HEK293 (cell line): Measurements from ENCODE around the gene FAM221A.
"Not testable (repeated sequence)": the region's sequence is repeated elsewhere in the genome, so short reads cannot be mapped to it uniquely, and the experiment has no call there.

Experiments used
- CTCF ChIA-PET: fragments of 350-600 bp; formaldehyde crosslinking; extraction: SDS; loops from one replicate; lab custom pipeline; 2021; ENCODE audit warnings: antibody characterized with exemption; lab: Yijun Ruan, JAX
- POLR2A ChIA-PET: fragments of 300-600 bp; formaldehyde crosslinking; extraction: SDS; loops from one replicate; lab custom pipeline; 2020; ENCODE audit warnings: antibody characterized with exemption, inconsistent platforms; lab: Yijun Ruan, JAX
- H3K27ac ChIP-seq: fragments of 200-500 bp; sonication (Bioruptor generic); 2 replicates; pipeline ENCODE4 v1.5.1; 2014; ENCODE audit warnings: low read depth, low read length, control low read depth, inconsistent platforms; ENCODE audit errors: extremely low read depth
- H3K36me3 ChIP-seq, 2 experiments: fragments of 200-500 bp in 1 of 2; sonication (Bioruptor generic) in 1 of 2; 1 replicate in 1 of 2; 2 replicates in 1 of 2; pipeline ENCODE4 v1.5.1; 2014 to 2017; ENCODE audit warnings: inconsistent platforms in 2 of 2, low read length in 2 of 2; ENCODE audit not compliant: control insufficient read depth in 2 of 2, insufficient read depth in 1 of 2
- H3K4me1 ChIP-seq: fragments of 200-500 bp; sonication (Bioruptor generic); 2 replicates; pipeline ENCODE4 v1.5.1; 2014; ENCODE audit warnings: mild to moderate bottlenecking, low read length, inconsistent platforms; ENCODE audit not compliant: control insufficient read depth, insufficient read depth
- H3K4me3 ChIP-seq: 2 replicates; pipeline ENCODE4 v1.5.1; 2011; ENCODE audit warnings: low read depth, mild to moderate bottlenecking, control low read depth, low read length, moderate library complexity
- H3K9me3 ChIP-seq: fragments of 200-500 bp; sonication (Bioruptor generic); 2 replicates; pipeline ENCODE4 v1.5.1; 2014; ENCODE audit warnings: low read depth, low read length, inconsistent platforms; ENCODE audit not compliant: control insufficient read depth, insufficient read depth
- GLI4 ChIP-seq: fragments of 450-650 bp; formaldehyde crosslinking; IDR thresholded peaks from 2 replicates; pipeline ENCODE4 v1.5.1; 2016; ENCODE audit warnings: missing biosample characterization, missing genetic modification characterization
- GLIS1 ChIP-seq: fragments of 450-650 bp; formaldehyde crosslinking; IDR thresholded peaks from 2 replicates; pipeline ENCODE4 v1.5.1; 2016; ENCODE audit warnings: missing biosample characterization, missing genetic modification characterization
- KLF16 ChIP-seq: fragments of 450-650 bp; formaldehyde crosslinking; IDR thresholded peaks from 2 replicates; pipeline ENCODE4 v1.5.1; 2017; ENCODE audit warnings: missing biosample characterization, missing genetic modification characterization
- PRDM2 ChIP-seq: fragments of 450-650 bp; formaldehyde crosslinking; IDR thresholded peaks from 2 replicates; pipeline ENCODE4 v1.5.1; 2016; ENCODE audit warnings: missing biosample characterization, missing genetic modification characterization, borderline replicate concordance
- SP2 ChIP-seq: fragments of 450-650 bp; formaldehyde crosslinking; IDR thresholded peaks from 2 replicates; pipeline ENCODE4 v1.5.1; 2016; ENCODE audit warnings: missing biosample characterization, missing genetic modification characterization
- WT1 ChIP-seq: fragments of 450-650 bp; formaldehyde crosslinking; IDR thresholded peaks from 2 replicates; pipeline ENCODE4 v1.5.1; 2016; ENCODE audit warnings: missing biosample characterization, missing genetic modification characterization
- ZBTB8A ChIP-seq: fragments of 450-650 bp; formaldehyde crosslinking; IDR thresholded peaks from 2 replicates; pipeline ENCODE4 v1.5.1; 2016; ENCODE audit warnings: missing biosample characterization, missing genetic modification characterization
- ZNF10 ChIP-seq: fragments of 450-650 bp; formaldehyde crosslinking; IDR thresholded peaks from 2 replicates; pipeline ENCODE4 v1.5.1; 2017; ENCODE audit warnings: missing biosample characterization, missing genetic modification characterization
- ZNF16 ChIP-seq: fragments of 450-650 bp; formaldehyde crosslinking; IDR thresholded peaks from 2 replicates; pipeline ENCODE4 v1.5.1; 2016; ENCODE audit warnings: low read depth, missing biosample characterization, missing genetic modification characterization
- ZNF184 ChIP-seq: fragments of 450-650 bp; IDR thresholded peaks from 2 replicates; pipeline ENCODE4 v1.5.1; 2018; ENCODE audit warnings: missing biosample characterization, mild to moderate bottlenecking, missing genetic modification characterization
- ZNF239 ChIP-seq: fragments of 450-650 bp; formaldehyde crosslinking; IDR thresholded peaks from 2 replicates; pipeline ENCODE4 v1.5.1; 2016; ENCODE audit warnings: missing biosample characterization, missing genetic modification characterization
- ZNF302 ChIP-seq: fragments of 450-650 bp; formaldehyde crosslinking; IDR thresholded peaks from 2 replicates; pipeline ENCODE4 v1.5.1; 2016; ENCODE audit warnings: missing biosample characterization, missing genetic modification characterization, low read depth
- ZNF311 ChIP-seq: fragments of 450-650 bp; formaldehyde crosslinking; IDR thresholded peaks from 2 replicates; pipeline ENCODE4 v1.5.1; 2017; ENCODE audit warnings: missing biosample characterization, missing genetic modification characterization, borderline replicate concordance
- ZNF416 ChIP-seq: fragments of 450-650 bp; formaldehyde crosslinking; IDR thresholded peaks from 2 replicates; pipeline ENCODE4 v1.5.1; 2016; ENCODE audit warnings: missing biosample characterization, missing genetic modification characterization
- ZNF621 ChIP-seq: fragments of 450-650 bp; formaldehyde crosslinking; IDR thresholded peaks from 2 replicates; pipeline ENCODE4 v1.5.1; 2017; ENCODE audit warnings: missing biosample characterization, missing genetic modification characterization
- ZNF707 ChIP-seq: fragments of 450-650 bp; formaldehyde crosslinking; IDR thresholded peaks from 2 replicates; pipeline ENCODE4 v1.5.1; 2016; ENCODE audit warnings: missing biosample characterization, missing genetic modification characterization
- ZNF785 ChIP-seq: fragments of 450-650 bp; formaldehyde crosslinking; IDR thresholded peaks from 2 replicates; pipeline ENCODE4 v1.5.1; 2016; ENCODE audit warnings: missing biosample characterization, missing genetic modification characterization
- ZSCAN16 ChIP-seq: fragments of 450-650 bp; formaldehyde crosslinking; IDR thresholded peaks from 2 replicates; pipeline ENCODE4 v1.5.1; 2016; ENCODE audit warnings: missing biosample characterization, missing genetic modification characterization
- TF ChIP-seq, protein P1 (sequence below): fragments of 450-650 bp; formaldehyde crosslinking; IDR thresholded peaks from 2 replicates; pipeline ENCODE4 v1.5.1; 2016; ENCODE audit warnings: missing biosample characterization, missing genetic modification characterization
- TF ChIP-seq, protein P2 (sequence below): fragments of 450-650 bp; formaldehyde crosslinking; IDR thresholded peaks from 2 replicates; pipeline ENCODE4 v1.5.1; 2016; ENCODE audit warnings: missing biosample characterization, missing genetic modification characterization

Gene FAM221A

GRCh38 chr7:23721456-23721855 lies 41.5 kb downstream of the FAM221A start:
- no peaks in the 10 kb centered on the region for H3K36me3 ChIP-seq
- ChIA-PET POLR2A (no interaction called here), CTCF (interaction anchor here (0.6 to 2.2 kb wide), 4 partner anchors 10 to 1377 kb away, joined by 3 to 8 read pairs (median 4); no protein-coding TSS in a partner anchor)
- no peak overlapping the region for H3K4me3 ChIP-seq
- no peaks in the 10 kb centered on the region for H3K9me3 ChIP-seq
- H3K4me1 ChIP-seq = peaks cover 6% of the 10 kb centered on the region
- no peak overlapping the region for H3K27ac ChIP-seq
- TF ChIP-seq ZNF184 (no peak), ZNF311 (tag by site-specific recombination) (no peak), WT1 (tag by site-specific recombination) (no peak), ZNF302 (tag by site-specific recombination) (no peak), ZSCAN16 (no peak), PRDM2 (no peak), GLI4 (tag by site-specific recombination) (no peak), ZNF239 (tag by site-specific recombination) (no peak), ZNF785 (tag by site-specific recombination) (no peak), ZNF16 (no peak), ZBTB8A (tag by site-specific recombination) (no peak), SP2 (no peak), ZNF416 (tag by site-specific recombination) (no peak), ZNF707 (tag by site-specific recombination) (no peak), ZNF10 (tag by site-specific recombination) (no peak), KLF16 (no peak), GLIS1 (tag by site-specific recombination) (no peak), ZNF621 (no peak)
- TF ChIP-seq, protein P1, sequence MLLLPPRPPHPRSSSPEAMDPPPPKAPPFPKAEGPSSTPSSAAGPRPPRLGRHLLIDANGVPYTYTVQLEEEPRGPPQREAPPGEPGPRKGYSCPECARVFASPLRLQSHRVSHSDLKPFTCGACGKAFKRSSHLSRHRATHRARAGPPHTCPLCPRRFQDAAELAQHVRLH = no peak
- TF ChIP-seq, protein P2, sequence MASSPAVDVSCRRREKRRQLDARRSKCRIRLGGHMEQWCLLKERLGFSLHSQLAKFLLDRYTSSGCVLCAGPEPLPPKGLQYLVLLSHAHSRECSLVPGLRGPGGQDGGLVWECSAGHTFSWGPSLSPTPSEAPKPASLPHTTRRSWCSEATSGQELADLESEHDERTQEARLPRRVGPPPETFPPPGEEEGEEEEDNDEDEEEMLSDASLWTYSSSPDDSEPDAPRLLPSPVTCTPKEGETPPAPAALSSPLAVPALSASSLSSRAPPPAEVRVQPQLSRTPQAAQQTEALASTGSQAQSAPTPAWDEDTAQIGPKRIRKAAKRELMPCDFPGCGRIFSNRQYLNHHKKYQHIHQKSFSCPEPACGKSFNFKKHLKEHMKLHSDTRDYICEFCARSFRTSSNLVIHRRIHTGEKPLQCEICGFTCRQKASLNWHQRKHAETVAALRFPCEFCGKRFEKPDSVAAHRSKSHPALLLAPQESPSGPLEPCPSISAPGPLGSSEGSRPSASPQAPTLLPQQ (tag by site-specific recombination) = no peak

DNA sequence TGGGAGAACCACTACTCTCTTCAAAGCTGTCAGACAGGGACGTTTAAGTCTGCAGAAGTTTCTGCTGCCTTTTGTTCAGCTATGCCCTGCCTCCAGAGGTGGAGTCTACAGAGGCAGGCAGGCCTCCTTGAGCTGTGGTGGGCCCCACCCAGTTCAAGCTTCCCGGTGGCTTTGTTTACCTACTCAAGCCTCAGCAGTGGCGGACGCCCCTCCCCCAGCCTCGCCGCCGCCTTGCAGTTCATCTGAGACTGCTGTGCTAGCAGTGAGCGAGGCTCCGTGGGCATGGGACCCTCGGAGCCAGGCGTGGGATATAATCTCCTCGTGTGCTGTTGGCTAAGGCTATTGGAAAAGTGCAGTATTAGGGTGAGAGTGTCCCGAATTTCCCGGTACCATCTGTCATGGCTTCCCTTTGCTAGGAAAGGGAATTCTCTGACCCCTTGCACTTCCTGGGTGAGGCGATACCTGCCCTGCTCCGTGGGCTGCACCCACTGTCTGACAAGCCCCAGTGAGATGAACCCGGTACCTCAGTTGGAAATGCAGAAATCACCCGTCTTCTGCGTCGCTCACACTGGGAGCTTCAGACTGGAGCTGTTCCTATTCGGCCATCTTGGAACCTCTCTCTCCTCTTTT lies 42.7 kb downstream of the FAM221A start:
- POLR2A ChIA-PET, H3K4me3 ChIP-seq: not testable (repeated sequence)

More for the DNA sequence above, 42.7 kb downstream of the FAM221A start:
- CTCF ChIA-PET = interaction anchor here (1.1 kb wide), 1 partner anchor 58 kb away, joined by 4 read pairs; no protein-coding TSS in a partner anchor
- not testable (repeated sequence) for H3K4me1 ChIP-seq, H3K9me3 ChIP-seq, H3K27ac ChIP-seq, H3K36me3 ChIP-seq
